Measurements from ENCODE around the gene TRIM66.

DNA sequence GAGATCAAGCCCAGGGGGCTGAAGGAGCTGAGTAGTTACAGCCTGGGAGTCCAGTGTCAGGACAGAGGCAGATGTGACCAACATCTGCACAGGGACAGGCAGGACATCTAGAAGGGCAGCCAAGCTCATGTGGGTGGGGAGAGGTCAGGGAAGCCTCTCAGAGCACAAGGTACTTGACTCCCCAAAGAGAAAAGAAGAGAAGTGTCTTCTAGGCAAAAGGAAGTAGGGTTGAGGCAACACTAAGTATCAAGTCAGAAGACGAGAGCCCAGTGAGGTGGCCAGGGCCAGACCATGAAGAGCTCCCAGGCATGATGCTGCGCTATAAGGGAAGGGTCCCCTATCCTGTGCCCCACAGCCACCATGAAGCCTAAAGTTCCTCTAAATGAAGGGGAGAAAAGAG lies 21.7 kb upstream of the TRIM66 start:
- TF ChIP-seq EP300 (IDR thresholded peaks at IDR 0.05; ENCODE audit: low read depth) (no peak), POLR2A (IDR thresholded peaks at IDR 0.05) (no peak)
- TF ChIP-seq, protein P1, sequence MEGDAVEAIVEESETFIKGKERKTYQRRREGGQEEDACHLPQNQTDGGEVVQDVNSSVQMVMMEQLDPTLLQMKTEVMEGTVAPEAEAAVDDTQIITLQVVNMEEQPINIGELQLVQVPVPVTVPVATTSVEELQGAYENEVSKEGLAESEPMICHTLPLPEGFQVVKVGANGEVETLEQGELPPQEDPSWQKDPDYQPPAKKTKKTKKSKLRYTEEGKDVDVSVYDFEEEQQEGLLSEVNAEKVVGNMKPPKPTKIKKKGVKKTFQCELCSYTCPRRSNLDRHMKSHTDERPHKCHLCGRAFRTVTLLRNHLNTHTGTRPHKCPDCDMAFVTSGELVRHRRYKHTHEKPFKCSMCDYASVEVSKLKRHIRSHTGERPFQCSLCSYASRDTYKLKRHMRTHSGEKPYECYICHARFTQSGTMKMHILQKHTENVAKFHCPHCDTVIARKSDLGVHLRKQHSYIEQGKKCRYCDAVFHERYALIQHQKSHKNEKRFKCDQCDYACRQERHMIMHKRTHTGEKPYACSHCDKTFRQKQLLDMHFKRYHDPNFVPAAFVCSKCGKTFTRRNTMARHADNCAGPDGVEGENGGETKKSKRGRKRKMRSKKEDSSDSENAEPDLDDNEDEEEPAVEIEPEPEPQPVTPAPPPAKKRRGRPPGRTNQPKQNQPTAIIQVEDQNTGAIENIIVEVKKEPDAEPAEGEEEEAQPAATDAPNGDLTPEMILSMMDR (IDR thresholded peaks at IDR 0.05): no peak
